ENCODE measurements around the gene CUL9.

DNA sequence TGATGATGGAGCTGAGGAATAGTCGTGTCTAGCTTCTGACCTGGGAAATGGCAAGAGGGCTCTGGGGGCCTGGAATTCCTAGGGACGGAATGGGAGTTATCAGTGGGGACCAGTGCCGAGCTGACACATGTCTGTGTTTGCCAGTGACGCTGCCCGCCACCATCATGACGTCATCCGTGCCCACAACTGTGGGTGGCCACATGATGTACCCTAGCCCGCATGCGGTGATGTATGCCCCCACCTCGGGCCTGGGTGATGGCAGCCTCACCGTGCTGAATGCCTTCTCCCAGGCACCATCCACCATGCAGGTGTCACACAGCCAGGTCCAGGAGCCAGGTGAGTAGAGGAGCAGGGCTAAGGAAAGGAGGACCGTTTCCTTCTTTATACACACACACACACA, 3.8 kb upstream of the CUL9 start:
- TF ChIP-seq POLR2A (IDR thresholded peaks at IDR 0.05; ENCODE audit: low read depth): no peak
- TF ChIP-seq, protein P1, sequence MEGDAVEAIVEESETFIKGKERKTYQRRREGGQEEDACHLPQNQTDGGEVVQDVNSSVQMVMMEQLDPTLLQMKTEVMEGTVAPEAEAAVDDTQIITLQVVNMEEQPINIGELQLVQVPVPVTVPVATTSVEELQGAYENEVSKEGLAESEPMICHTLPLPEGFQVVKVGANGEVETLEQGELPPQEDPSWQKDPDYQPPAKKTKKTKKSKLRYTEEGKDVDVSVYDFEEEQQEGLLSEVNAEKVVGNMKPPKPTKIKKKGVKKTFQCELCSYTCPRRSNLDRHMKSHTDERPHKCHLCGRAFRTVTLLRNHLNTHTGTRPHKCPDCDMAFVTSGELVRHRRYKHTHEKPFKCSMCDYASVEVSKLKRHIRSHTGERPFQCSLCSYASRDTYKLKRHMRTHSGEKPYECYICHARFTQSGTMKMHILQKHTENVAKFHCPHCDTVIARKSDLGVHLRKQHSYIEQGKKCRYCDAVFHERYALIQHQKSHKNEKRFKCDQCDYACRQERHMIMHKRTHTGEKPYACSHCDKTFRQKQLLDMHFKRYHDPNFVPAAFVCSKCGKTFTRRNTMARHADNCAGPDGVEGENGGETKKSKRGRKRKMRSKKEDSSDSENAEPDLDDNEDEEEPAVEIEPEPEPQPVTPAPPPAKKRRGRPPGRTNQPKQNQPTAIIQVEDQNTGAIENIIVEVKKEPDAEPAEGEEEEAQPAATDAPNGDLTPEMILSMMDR (IDR thresholded peaks at IDR 0.05): no peak
